GM23338 (cell line): ENCODE data around the gene RAD18. TPM values are rescaled to one million over a fixed set of nuclear protein-coding genes. Genes with fewer than 3 reads are reported as not detected.

Experiments
- ATAC-seq: fragments of 200-7000 bp; cut with Tn5 transposase; 3 replicates; pipeline ENCODE4 v1.9.1; 2020
- DNase-seq: peaks from one replicate; pipeline ENCODE4 v3.0.0-alpha.2; 2015; ENCODE audit warnings: low spot score
- H2AFZ ChIP-seq: fragments of 200-600 bp; sonication (generic); 2 replicates; pipeline ENCODE4 v1.8.0; 2016; ENCODE audit warnings: antibody characterized with exemption, mild to moderate bottlenecking, moderate library complexity
- H3F3A ChIP-seq: fragments of 200-600 bp; sonication (generic); replicated peaks from 2 replicates; pipeline ENCODE4 v1.8.0; 2017; ENCODE audit warnings: antibody characterized with exemption, mixed run types, low read depth
- H3K27ac ChIP-seq: fragments of 200-600 bp; sonication (generic); 2 replicates; pipeline ENCODE4 v1.6.1; 2016; ENCODE audit warnings: low read depth
- H3K27me3 ChIP-seq: fragments of 200-600 bp; sonication (generic); 2 replicates; pipeline ENCODE4 v1.8.0; 2016; ENCODE audit warnings: mild to moderate bottlenecking, mixed run types, moderate library complexity; ENCODE audit not compliant: insufficient read depth
- H3K36me3 ChIP-seq: fragments of 200-600 bp; sonication (generic); 2 replicates; pipeline ENCODE4 v1.8.0; 2016; ENCODE audit warnings: mild to moderate bottlenecking; ENCODE audit not compliant: insufficient read depth
- H3K4me1 ChIP-seq: fragments of 200-600 bp; sonication (generic); 2 replicates; pipeline ENCODE4 v1.8.0; 2016; ENCODE audit warnings: mild to moderate bottlenecking, moderate library complexity; ENCODE audit not compliant: insufficient read depth
- H3K4me2 ChIP-seq: fragments of 200-600 bp; sonication (generic); 2 replicates; pipeline ENCODE4 v1.7.1; 2017; ENCODE audit warnings: mixed run types
- H3K4me3 ChIP-seq: fragments of 200-600 bp; sonication (generic); 2 replicates; pipeline ENCODE4 v1.6.1; 2016; ENCODE audit warnings: mixed run types
- H3K79me2 ChIP-seq: fragments of 200-600 bp; sonication (generic); replicated peaks from 2 replicates; pipeline ENCODE4 v1.8.0; 2017; ENCODE audit warnings: mild to moderate bottlenecking; ENCODE audit not compliant: insufficient read depth
- H3K9me2 ChIP-seq: fragments of 200-600 bp; sonication (generic); 2 replicates; pipeline ENCODE4 v1.8.0; 2017; ENCODE audit not compliant: insufficient read depth
- H4K20me1 ChIP-seq: fragments of 200-600 bp; sonication (generic); replicated peaks from 2 replicates; pipeline ENCODE4 v1.8.0; 2017; ENCODE audit warnings: mild to moderate bottlenecking; ENCODE audit not compliant: insufficient read depth
- H3K27ac Mint-ChIP-seq: 2 replicates; pipeline ENCODE4 v1.8.0; 2020; ENCODE audit warnings: inconsistent platforms, mild to moderate bottlenecking, moderate library complexity, mixed read lengths
- H3K27me3 Mint-ChIP-seq: 3 replicates; pipeline ENCODE4 v1.8.0; 2022; ENCODE audit warnings: low read depth, mild to moderate bottlenecking, moderate library complexity, mixed read lengths, inconsistent platforms; ENCODE audit not compliant: insufficient read depth, poor library complexity
- H3K36me3 Mint-ChIP-seq: 3 replicates; pipeline ENCODE4 v1.8.0; 2021; ENCODE audit warnings: low read depth, mild to moderate bottlenecking, inconsistent platforms, moderate library complexity, mixed read lengths
- H3K4me1 Mint-ChIP-seq: 3 replicates; pipeline ENCODE4 v1.8.0; 2020; ENCODE audit warnings: mild to moderate bottlenecking, inconsistent platforms, mixed read lengths
- H3K4me3 Mint-ChIP-seq: 3 replicates; pipeline ENCODE4 v1.8.0; 2021; ENCODE audit warnings: moderate library complexity, mild to moderate bottlenecking, inconsistent platforms, mixed read lengths
- H3K9me3 Mint-ChIP-seq: 3 replicates; pipeline ENCODE4 v1.8.0; 2020; ENCODE audit warnings: moderate library complexity, mild to moderate bottlenecking, inconsistent platforms, mixed read lengths
- CREB1 ChIP-seq: fragments of 250-450 bp; sonication (Bioruptor Pico); IDR thresholded peaks from 2 replicates; pipeline ENCODE4 v1.5.0; 2020; ENCODE audit warnings: low read depth, mild to moderate bottlenecking, moderate library complexity
- CTCF ChIP-seq, 2 experiments: fragments of 200-600 bp in 1 of 2; sonication (generic) in 1 of 2; conservative IDR thresholded peaks; 2 replicates each; pipeline versions ENCODE4 v1.5.1 to v1.6.1; 2016 to 2017; ENCODE audit warnings: antibody characterized with exemption in 2 of 2, low read depth in 2 of 2, mild to moderate bottlenecking in 2 of 2, moderate library complexity in 1 of 2
- EZH2 ChIP-seq: fragments of 200-600 bp; sonication (generic); IDR thresholded peaks from one replicate; pipeline ENCODE4 v1.8.0; 2017; ENCODE audit warnings: antibody characterized with exemption, mild to moderate bottlenecking, low read depth; ENCODE audit not compliant: unreplicated experiment
- JUNB ChIP-seq: IDR thresholded peaks from one replicate; pipeline ENCODE4 v1.6.1; 2016; ENCODE audit warnings: antibody characterized with exemption; ENCODE audit not compliant: unreplicated experiment
- STAT1 ChIP-seq: IDR thresholded peaks from one replicate; pipeline ENCODE4 v1.6.1; 2016; ENCODE audit warnings: antibody characterized with exemption; ENCODE audit not compliant: unreplicated experiment
- ZNF114 ChIP-seq: fragments of 250-450 bp; sonication (Bioruptor Pico); IDR thresholded peaks from 2 replicates; pipeline ENCODE4 v1.5.0; 2020; ENCODE audit warnings: mild to moderate bottlenecking, moderate library complexity
- ZNF331 ChIP-seq: fragments of 250-450 bp; sonication (Bioruptor Pico); IDR thresholded peaks from 2 replicates; pipeline ENCODE4 v1.5.0; 2020; ENCODE audit warnings: low read depth, mild to moderate bottlenecking, moderate library complexity
- polyA plus RNA-seq: library from polyadenylated mRNA; unstranded; fragments of >200 nt; fragmentation: Nextera tagmentation; extraction: Ambion mirVana; gene quantifications from 2 replicates; pipeline ENCODE4 v1.2.1, GENCODE V29; 2016
- total RNA-seq: library from RNA; depleted of rRNA; stranded (reverse); fragments of >200 nt; shearing (Covaris generic); gene quantifications from 2 replicates; pipeline ENCODE4 v1.2.3, GENCODE V29; 2014
- TF ChIP-seq, protein P1 (sequence below): fragments of 250-450 bp; sonication (Bioruptor Pico); IDR thresholded peaks from 2 replicates; pipeline ENCODE4 v1.5.0; 2020; ENCODE audit warnings: mild to moderate bottlenecking, moderate library complexity

RAD18 gene
- total and polyA plus RNA-seq, 2 experiments from 2014 or later = 25.4 to 40.1 TPM

GRCh38 chr3:8845641-8846040, 117.6 kb downstream of the RAD18 start:
- Histone ChIP-seq H3K4me2 (no peak overlapping the region), H3K9me2 (peaks cover 6% of the 10 kb centered on the region; the same call in 1 of the 2 replicates), H4K20me1 (no peaks in the 10 kb centered on the region), H3K27me3 (no peaks in the 10 kb centered on the region), H3K36me3 (no peaks in the 10 kb centered on the region; the same call in 1 of the 2 replicates), H3K27ac (no peak overlapping the region), H2AFZ (no peak overlapping the region), H3F3A (no peaks in the 10 kb centered on the region), H3K4me3 (no peak overlapping the region), H3K79me2 (no peaks in the 10 kb centered on the region), H3K4me1 (peaks cover 9% of the 10 kb centered on the region; the same call in 1 of the 2 replicates)
- peaks cover 7% of the 10 kb centered on the region; the same call in 2 of the 3 replicates for H3K4me1 Mint-ChIP-seq
- ATAC-seq = no peak
- H3K27ac Mint-ChIP-seq = no peak overlapping the region
- no peak for DNase-seq
- no peak overlapping the region for H3K4me3 Mint-ChIP-seq
- no peaks in the 10 kb centered on the region for H3K9me3 Mint-ChIP-seq
- no peaks in the 10 kb centered on the region for H3K36me3 Mint-ChIP-seq
- peaks cover 3% of the 10 kb centered on the region for H3K27me3 Mint-ChIP-seq
- TF ChIP-seq JUNB = no peak
- no peak for TF ChIP-seq STAT1
- TF ChIP-seq CTCF (conservative IDR thresholded peaks at IDR 0.05; ENCODE audit: low read depth in 2 of 2) = no peak
- TF ChIP-seq, protein P1, sequence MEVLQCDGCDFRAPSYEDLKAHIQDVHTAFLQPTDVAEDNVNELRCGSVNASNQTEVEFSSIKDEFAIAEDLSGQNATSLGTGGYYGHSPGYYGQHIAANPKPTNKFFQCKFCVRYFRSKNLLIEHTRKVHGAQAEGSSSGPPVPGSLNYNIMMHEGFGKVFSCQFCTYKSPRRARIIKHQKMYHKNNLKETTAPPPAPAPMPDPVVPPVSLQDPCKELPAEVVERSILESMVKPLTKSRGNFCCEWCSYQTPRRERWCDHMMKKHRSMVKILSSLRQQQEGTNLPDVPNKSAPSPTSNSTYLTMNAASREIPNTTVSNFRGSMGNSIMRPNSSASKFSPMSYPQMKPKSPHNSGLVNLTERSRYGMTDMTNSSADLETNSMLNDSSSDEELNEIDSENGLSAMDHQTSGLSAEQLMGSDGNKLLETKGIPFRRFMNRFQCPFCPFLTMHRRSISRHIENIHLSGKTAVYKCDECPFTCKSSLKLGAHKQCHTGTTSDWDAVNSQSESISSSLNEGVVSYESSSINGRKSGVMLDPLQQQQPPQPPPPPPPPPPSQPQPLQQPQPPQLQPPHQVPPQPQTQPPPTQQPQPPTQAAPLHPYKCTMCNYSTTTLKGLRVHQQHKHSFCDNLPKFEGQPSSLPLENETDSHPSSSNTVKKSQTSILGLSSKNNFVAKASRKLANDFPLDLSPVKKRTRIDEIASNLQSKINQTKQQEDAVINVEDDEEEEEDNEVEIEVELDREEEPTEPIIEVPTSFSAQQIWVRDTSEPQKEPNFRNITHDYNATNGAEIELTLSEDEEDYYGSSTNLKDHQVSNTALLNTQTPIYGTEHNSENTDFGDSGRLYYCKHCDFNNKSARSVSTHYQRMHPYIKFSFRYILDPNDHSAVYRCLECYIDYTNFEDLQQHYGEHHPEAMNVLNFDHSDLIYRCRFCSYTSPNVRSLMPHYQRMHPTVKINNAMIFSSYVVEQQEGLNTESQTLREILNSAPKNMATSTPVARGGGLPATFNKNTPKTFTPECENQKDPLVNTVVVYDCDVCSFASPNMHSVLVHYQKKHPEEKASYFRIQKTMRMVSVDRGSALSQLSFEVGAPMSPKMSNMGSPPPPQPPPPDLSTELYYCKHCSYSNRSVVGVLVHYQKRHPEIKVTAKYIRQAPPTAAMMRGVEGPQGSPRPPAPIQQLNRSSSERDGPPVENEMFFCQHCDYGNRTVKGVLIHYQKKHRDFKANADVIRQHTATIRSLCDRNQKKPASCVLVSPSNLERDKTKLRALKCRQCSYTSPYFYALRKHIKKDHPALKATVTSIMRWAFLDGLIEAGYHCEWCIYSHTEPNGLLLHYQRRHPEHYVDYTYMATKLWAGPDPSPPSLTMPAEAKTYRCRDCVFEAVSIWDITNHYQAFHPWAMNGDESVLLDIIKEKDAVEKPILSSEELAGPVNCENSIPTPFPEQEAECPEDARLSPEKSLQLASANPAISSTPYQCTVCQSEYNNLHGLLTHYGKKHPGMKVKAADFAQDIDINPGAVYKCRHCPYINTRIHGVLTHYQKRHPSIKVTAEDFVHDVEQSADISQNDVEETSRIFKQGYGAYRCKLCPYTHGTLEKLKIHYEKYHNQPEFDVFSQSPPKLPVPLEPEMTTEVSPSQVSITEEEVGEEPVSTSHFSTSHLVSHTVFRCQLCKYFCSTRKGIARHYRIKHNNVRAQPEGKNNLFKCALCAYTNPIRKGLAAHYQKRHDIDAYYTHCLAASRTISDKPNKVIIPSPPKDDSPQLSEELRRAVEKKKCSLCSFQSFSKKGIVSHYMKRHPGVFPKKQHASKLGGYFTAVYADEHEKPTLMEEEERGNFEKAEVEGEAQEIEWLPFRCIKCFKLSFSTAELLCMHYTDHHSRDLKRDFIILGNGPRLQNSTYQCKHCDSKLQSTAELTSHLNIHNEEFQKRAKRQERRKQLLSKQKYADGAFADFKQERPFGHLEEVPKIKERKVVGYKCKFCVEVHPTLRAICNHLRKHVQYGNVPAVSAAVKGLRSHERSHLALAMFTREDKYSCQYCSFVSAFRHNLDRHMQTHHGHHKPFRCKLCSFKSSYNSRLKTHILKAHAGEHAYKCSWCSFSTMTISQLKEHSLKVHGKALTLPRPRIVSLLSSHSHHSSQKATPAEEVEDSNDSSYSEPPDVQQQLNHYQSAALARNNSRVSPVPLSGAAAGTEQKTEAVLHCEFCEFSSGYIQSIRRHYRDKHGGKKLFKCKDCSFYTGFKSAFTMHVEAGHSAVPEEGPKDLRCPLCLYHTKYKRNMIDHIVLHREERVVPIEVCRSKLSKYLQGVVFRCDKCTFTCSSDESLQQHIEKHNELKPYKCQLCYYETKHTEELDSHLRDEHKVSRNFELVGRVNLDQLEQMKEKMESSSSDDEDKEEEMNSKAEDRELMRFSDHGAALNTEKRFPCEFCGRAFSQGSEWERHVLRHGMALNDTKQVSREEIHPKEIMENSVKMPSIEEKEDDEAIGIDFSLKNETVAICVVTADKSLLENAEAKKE (CRISPR knock-in tag) = no peak
- no peak for TF ChIP-seq CREB1 (CRISPR knock-in tag)
- TF ChIP-seq ZNF114 (CRISPR knock-in tag) = no peak
- no peak for TF ChIP-seq ZNF331 (CRISPR knock-in tag)
- TF ChIP-seq EZH2 = no peak
